CD14-positive monocyte (primary cell): ENCODE data around the gene SIPA1L3. TPM values are rescaled to one million over a fixed set of nuclear protein-coding genes. Genes with fewer than 3 reads are reported as not detected.
A peak's percentile ranks its signal among the peaks of the same experiment; 100 is the strongest.

ENCODE experiments used
- DNase-seq, 3 donors: peaks; one replicate each; pipeline ENCODE4 v3.0.0-alpha.2; 2011 to 2022
- H2AFZ ChIP-seq: 2 replicates; pipeline ENCODE4 v1.6.0; 2012; ENCODE audit warnings: mild to moderate bottlenecking, low read depth, low read length, inconsistent platforms; ENCODE audit not compliant: insufficient read depth, poor library complexity, severe bottlenecking
- H3K27ac ChIP-seq, 2 donors: 1 replicate in 1 of 2; 2 replicates in 1 of 2; pipeline ENCODE4 v1.5.1; 2012 to 2013; ENCODE audit warnings: low read length in 2 of 2, control low read depth in 1 of 2, inconsistent platforms in 1 of 2, low read depth in 1 of 2, mild to moderate bottlenecking in 1 of 2
- H3K27me3 ChIP-seq, 2 donors: one replicate each; pipeline versions ENCODE4 v1.6.0 to v1.6.1; 2011 to 2013; ENCODE audit warnings: low read length in 2 of 2; ENCODE audit not compliant: control insufficient read depth in 2 of 2, insufficient read depth in 2 of 2
- H3K36me3 ChIP-seq, 2 donors: replicated peaks in 1 of 2; 1 replicate in 1 of 2; 2 replicates in 1 of 2; pipeline versions ENCODE4 v1.5.1 to v1.6.1; 2012 to 2013; ENCODE audit warnings: low read length in 2 of 2, control low read depth in 1 of 2, inconsistent platforms in 1 of 2, mild to moderate bottlenecking in 1 of 2; ENCODE audit not compliant: insufficient read depth in 2 of 2, control insufficient read depth in 1 of 2
- H3K4me1 ChIP-seq, 2 donors: 1 replicate in 1 of 2; 2 replicates in 1 of 2; pipeline versions ENCODE4 v1.5.1 to v1.6.1; 2012 to 2013; ENCODE audit warnings: low read length in 2 of 2, control low read depth in 1 of 2, inconsistent platforms in 1 of 2, mild to moderate bottlenecking in 1 of 2, moderate library complexity in 1 of 2; ENCODE audit not compliant: insufficient read depth in 2 of 2, control insufficient read depth in 1 of 2
- H3K4me2 ChIP-seq: replicated peaks from 2 replicates; pipeline ENCODE3; 2012; ENCODE audit warnings: low read length, moderate library complexity, mild to moderate bottlenecking; ENCODE audit not compliant: poor library complexity, severe bottlenecking; ENCODE audit errors: extremely low read depth
- H3K4me3 ChIP-seq, 3 experiments: fragments of 200-600 bp in 1 of 3; sonication (generic) in 1 of 3; replicated peaks in 1 of 3; 1 replicate in 2 of 3; 2 replicates in 1 of 3; pipeline ENCODE4 v1.5.1; 2011 to 2013; ENCODE audit warnings: low read length in 3 of 3, mild to moderate bottlenecking in 3 of 3, control low read depth in 2 of 3, low read depth in 2 of 3, inconsistent platforms in 1 of 3, moderate library complexity in 1 of 3
- H3K79me2 ChIP-seq: 2 replicates; pipeline ENCODE4 v1.6.0; 2012; ENCODE audit warnings: mild to moderate bottlenecking, control low read depth, inconsistent platforms, low read length, moderate library complexity; ENCODE audit not compliant: insufficient read depth
- H3K9ac ChIP-seq: 2 replicates; pipeline ENCODE4 v1.6.0; 2017; ENCODE audit warnings: low read length, mild to moderate bottlenecking; ENCODE audit not compliant: insufficient read depth, poor library complexity, severe bottlenecking
- H3K9me3 ChIP-seq, 2 donors: replicated peaks in 1 of 2; 1 replicate in 1 of 2; 2 replicates in 1 of 2; pipeline versions ENCODE4 v1.5.1 to v1.6.1; 2012 to 2013; ENCODE audit warnings: low read length in 2 of 2, control low read depth in 1 of 2; ENCODE audit not compliant: control insufficient read depth in 1 of 2, insufficient read depth in 1 of 2
- H4K20me1 ChIP-seq: 2 replicates; pipeline ENCODE4 v1.6.0; 2012; ENCODE audit warnings: mild to moderate bottlenecking, low read length, control low read depth, moderate library complexity; ENCODE audit not compliant: insufficient read depth
- H3K27ac Mint-ChIP-seq, 7 donors: one replicate each; pipeline ENCODE4 v1.8.0; 2020; ENCODE audit warnings: mild to moderate bottlenecking in 7 of 7, mixed read lengths in 7 of 7, moderate library complexity in 6 of 7, inconsistent platforms in 2 of 7
- H3K27me3 Mint-ChIP-seq, 3 donors: one replicate each; pipeline ENCODE4 v1.8.0; 2021 to 2022; ENCODE audit warnings: low read depth in 3 of 3, mild to moderate bottlenecking in 3 of 3, mixed read lengths in 3 of 3, moderate library complexity in 3 of 3, inconsistent platforms in 1 of 3
- H3K36me3 Mint-ChIP-seq, 2 donors: one replicate each; pipeline ENCODE4 v1.8.0; 2020; ENCODE audit warnings: mixed read lengths in 2 of 2, inconsistent platforms in 1 of 2, mild to moderate bottlenecking in 1 of 2
- H3K4me1 Mint-ChIP-seq: one replicate; pipeline ENCODE4 v1.8.0; 2020; ENCODE audit warnings: mild to moderate bottlenecking, mixed read lengths
- H3K4me3 Mint-ChIP-seq, 2 donors: one replicate each; pipeline ENCODE4 v1.8.0; 2020; ENCODE audit warnings: mild to moderate bottlenecking in 2 of 2, mixed read lengths in 2 of 2, moderate library complexity in 1 of 2
- H3K9me3 Mint-ChIP-seq, 7 donors: one replicate each; pipeline ENCODE4 v1.8.0; 2020 to 2022; ENCODE audit warnings: mixed read lengths in 7 of 7, mild to moderate bottlenecking in 6 of 7, moderate library complexity in 6 of 7, inconsistent platforms in 2 of 7
- CTCF ChIP-seq: fragments of 200-600 bp; IDR thresholded peaks from one replicate; pipeline ENCODE4 v1.8.0; 2022; ENCODE audit warnings: antibody characterized with exemption, mild to moderate bottlenecking
- WGBS: methylation state at CpG from one replicate; pipeline ENCODE4 v1.1.5; 2013; ENCODE audit warnings: missing lambda C conversion rate; ENCODE audit not compliant: insufficient coverage; 5-methylcytosine and 5-hydroxymethylcytosine counted together
- intact Hi-C, 2 donors: fragments of 100-400 bp; cut with micrococcal nuclease; formaldehyde crosslinking; loops; one replicate each; pipeline versions ENCODE4 v1.15.0 to v1.15.1; 2023
- polyA plus RNA-seq, 3 donors: library from polyadenylated mRNA; depleted of rRNA in 1 of 3; unstranded in 2 of 3; stranded (reverse) in 1 of 3; fragments of 300-500 nt in 2 of 3; fragments of >200 nt in 1 of 3; fragmentation: Illumina TruSeq in 2 of 3; gene quantifications; 1 replicate in 2 of 3; 2 replicates in 1 of 3; pipeline ENCODE4 v1.2.3, GENCODE V29; 2012 to 2021

Gene SIPA1L3
- polyA plus RNA-seq, 3 donors = 0.55 to 4.5 (median 0.99) TPM

- Histone ChIP-seq H2AFZ (no peak overlapping the region), H3K27me3 (no peaks in the 10 kb centered on the region), H3K4me3 (no peak overlapping the region), H3K36me3 (peaks cover 0 to 7% of the 10 kb centered on the region in 2 donors), H3K27ac (no peak overlapping the region), H4K20me1 (peaks cover 10% of the 10 kb centered on the region), H3K9ac (no peak overlapping the region), H3K4me2 (no peak overlapping the region), H3K9me3 (peaks cover 18 to 24% of the 10 kb centered on the region in 2 donors), H3K4me1 (no peaks in the 10 kb centered on the region), H3K79me2 (no peaks in the 10 kb centered on the region)
- peaks cover 0 to 2% (median 0%) of the 10 kb centered on the region in 3 donors for H3K27me3 Mint-ChIP-seq
- no peak for DNase-seq
- no peak overlapping the region for H3K4me3 Mint-ChIP-seq
- intact Hi-C loops = no loop called here
- H3K4me1 Mint-ChIP-seq = no peaks in the 10 kb centered on the region
- TF ChIP-seq CTCF = no peak
- peaks cover 15 to 29% (median 19%) of the 10 kb centered on the region in 7 donors for H3K9me3 Mint-ChIP-seq
- H3K27ac Mint-ChIP-seq = peak overlapping the region in 1 of 7 donors; percentile 60
- peaks cover 12 to 15% of the 10 kb centered on the region in 2 donors for H3K36me3 Mint-ChIP-seq
- no CpG with 5 or more reads among the region's 3 CpGs for whole genome bisulfite sequencing
These were observed 65.8 kb downstream of the SIPA1L3 start for GRCh38 chr19:37972803-37973202.

DNA sequence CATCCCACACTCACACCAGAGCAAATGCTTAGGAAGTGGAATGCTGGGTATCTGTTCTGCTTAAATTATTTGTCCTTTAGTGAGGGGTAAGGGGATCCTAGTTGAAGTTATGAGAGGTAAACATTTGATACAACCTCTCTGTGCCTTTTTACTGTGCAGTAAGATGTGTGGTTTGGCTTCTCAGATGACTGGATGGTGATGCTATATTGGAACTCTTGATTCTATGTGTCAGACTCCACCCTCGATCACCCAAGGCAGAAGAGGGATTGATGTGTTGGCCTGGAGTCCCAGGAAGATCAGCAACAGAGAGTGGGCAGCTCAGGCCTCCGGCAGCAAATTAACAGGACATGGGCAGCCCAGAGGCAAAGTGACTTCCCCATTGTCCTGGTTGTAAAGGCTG is 66.7 kb downstream of the SIPA1L3 start:
- H3K27me3 Mint-ChIP-seq = no peaks in the 10 kb centered on the region
- Histone ChIP-seq H3K4me1 (no peaks in the 10 kb centered on the region), H3K79me2 (no peaks in the 10 kb centered on the region), H3K36me3 (peaks cover 0 to 7% of the 10 kb centered on the region in 2 donors), H3K27me3 (no peaks in the 10 kb centered on the region), H3K9ac (no peak overlapping the region), H3K9me3 (peaks cover 18 to 24% of the 10 kb centered on the region in 2 donors), H2AFZ (no peak overlapping the region), H3K27ac (no peak overlapping the region), H3K4me2 (no peak overlapping the region), H3K4me3 (no peak overlapping the region), H4K20me1 (peaks cover 10% of the 10 kb centered on the region)
- no peaks in the 10 kb centered on the region for H3K4me1 Mint-ChIP-seq
- intact Hi-C loops = no loop called here
- no peak overlapping the region for H3K4me3 Mint-ChIP-seq
- no peak for DNase-seq
- peaks cover 12 to 14% of the 10 kb centered on the region in 2 donors for H3K36me3 Mint-ChIP-seq
- WGBS = 100% methylated on average over 2 of the region's 2 CpGs
- H3K27ac Mint-ChIP-seq = no peak overlapping the region
- peaks cover 15 to 25% (median 19%) of the 10 kb centered on the region in 7 donors for H3K9me3 Mint-ChIP-seq
- no peak for TF ChIP-seq CTCF
